Suprapubic skin (tissue), 4 donors: ENCODE results near the gene APAF1. TPM values are rescaled to one million over a fixed set of nuclear protein-coding genes. Genes with fewer than 3 reads are reported as not detected.
"Not testable (repeated sequence)": the region's sequence is repeated elsewhere in the genome, so short reads cannot be mapped to it uniquely, and the experiment has no call there.

ENCODE experiments used
- DNase-seq, 2 donors: peaks; one replicate each; pipeline ENCODE4 v3.0.0-alpha.2; 2019; ENCODE audit warnings: low spot score in 2 of 2
- H3K27ac ChIP-seq: fragments of 200-600 bp; sonication (generic); one replicate; pipeline ENCODE4 v1.5.1; 2019
- H3K27me3 ChIP-seq: fragments of 200-600 bp; sonication (generic); one replicate; pipeline ENCODE4 v1.5.1; 2019
- H3K36me3 ChIP-seq: fragments of 200-600 bp; sonication (generic); one replicate; pipeline ENCODE4 v1.5.1; 2019
- H3K4me1 ChIP-seq: fragments of 200-600 bp; sonication (generic); one replicate; pipeline ENCODE4 v1.5.1; 2019
- H3K4me3 ChIP-seq: fragments of 200-600 bp; sonication (generic); one replicate; pipeline ENCODE4 v1.5.1; 2019; ENCODE audit warnings: mild to moderate bottlenecking
- H3K9me3 ChIP-seq: fragments of 200-600 bp; sonication (generic); one replicate; pipeline ENCODE4 v1.5.1; 2019
- EP300 ChIP-seq: sonication (generic); formaldehyde crosslinking; IDR thresholded peaks from one replicate; pipeline ENCODE4 v1.6.1; 2017; ENCODE audit warnings: antibody characterized with exemption
- POLR2A ChIP-seq, 2 donors: fragments of 450-650 bp; IDR thresholded peaks; one replicate each; pipeline ENCODE4 v1.6.1; 2017; ENCODE audit warnings: antibody characterized with exemption in 2 of 2, mild to moderate bottlenecking in 2 of 2, moderate library complexity in 2 of 2
- POLR2AphosphoS5 ChIP-seq, 3 donors: sonication (generic); formaldehyde crosslinking; IDR thresholded peaks; one replicate each; pipeline ENCODE4 v1.6.1; 2017; ENCODE audit warnings: antibody characterized with exemption in 3 of 3
- WGBS: methylation state at CpG from one replicate; pipeline ENCODE4 v1.1.5; 2018; 5-methylcytosine and 5-hydroxymethylcytosine counted together
- total RNA-seq, 4 donors: library from RNA; depleted of rRNA; stranded (reverse); fragments of >200 nt; gene quantifications; one replicate each; pipeline ENCODE4 v1.1.0, GENCODE V29; 2016
- TF ChIP-seq, protein P1 (sequence below), 2 donors: fragments of 200-600 bp in 1 of 2; fragments of 450-650 bp in 1 of 2; sonication (generic) in 1 of 2; IDR thresholded peaks; one replicate each; pipeline ENCODE4 v1.5.1; 2016 to 2019; ENCODE audit warnings: antibody characterized with exemption in 2 of 2, mild to moderate bottlenecking in 1 of 2, moderate library complexity in 1 of 2

Gene APAF1, protein sequence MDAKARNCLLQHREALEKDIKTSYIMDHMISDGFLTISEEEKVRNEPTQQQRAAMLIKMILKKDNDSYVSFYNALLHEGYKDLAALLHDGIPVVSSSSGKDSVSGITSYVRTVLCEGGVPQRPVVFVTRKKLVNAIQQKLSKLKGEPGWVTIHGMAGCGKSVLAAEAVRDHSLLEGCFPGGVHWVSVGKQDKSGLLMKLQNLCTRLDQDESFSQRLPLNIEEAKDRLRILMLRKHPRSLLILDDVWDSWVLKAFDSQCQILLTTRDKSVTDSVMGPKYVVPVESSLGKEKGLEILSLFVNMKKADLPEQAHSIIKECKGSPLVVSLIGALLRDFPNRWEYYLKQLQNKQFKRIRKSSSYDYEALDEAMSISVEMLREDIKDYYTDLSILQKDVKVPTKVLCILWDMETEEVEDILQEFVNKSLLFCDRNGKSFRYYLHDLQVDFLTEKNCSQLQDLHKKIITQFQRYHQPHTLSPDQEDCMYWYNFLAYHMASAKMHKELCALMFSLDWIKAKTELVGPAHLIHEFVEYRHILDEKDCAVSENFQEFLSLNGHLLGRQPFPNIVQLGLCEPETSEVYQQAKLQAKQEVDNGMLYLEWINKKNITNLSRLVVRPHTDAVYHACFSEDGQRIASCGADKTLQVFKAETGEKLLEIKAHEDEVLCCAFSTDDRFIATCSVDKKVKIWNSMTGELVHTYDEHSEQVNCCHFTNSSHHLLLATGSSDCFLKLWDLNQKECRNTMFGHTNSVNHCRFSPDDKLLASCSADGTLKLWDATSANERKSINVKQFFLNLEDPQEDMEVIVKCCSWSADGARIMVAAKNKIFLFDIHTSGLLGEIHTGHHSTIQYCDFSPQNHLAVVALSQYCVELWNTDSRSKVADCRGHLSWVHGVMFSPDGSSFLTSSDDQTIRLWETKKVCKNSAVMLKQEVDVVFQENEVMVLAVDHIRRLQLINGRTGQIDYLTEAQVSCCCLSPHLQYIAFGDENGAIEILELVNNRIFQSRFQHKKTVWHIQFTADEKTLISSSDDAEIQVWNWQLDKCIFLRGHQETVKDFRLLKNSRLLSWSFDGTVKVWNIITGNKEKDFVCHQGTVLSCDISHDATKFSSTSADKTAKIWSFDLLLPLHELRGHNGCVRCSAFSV (N-terminal part only)
- 10 to 100 TPM in 3 of 4 donors, 1 to 10 TPM in 1; 6.2 to 19.7 (median 11.5) TPM for total RNA-seq

- no peaks in the 10 kb centered on the region for H3K9me3 ChIP-seq
These were observed at the start of gene APAF1, which contains the start of gene IKBIP for GRCh38 chr12:98644712-98645571. Gene APAF1, plus strand, starts transcription at chr12:98645290. Its CDS starts 3,070 bp downstream, at chr12:98648360. Gene IKBIP, minus strand, starts transcription at chr12:98644788. Its CDS starts 87 bp downstream, at chr12:98644701.

GRCh38 chr12:98597313-98597712, 47.8 kb upstream of the APAF1 start:
- not testable (repeated sequence) for H3K4me3 ChIP-seq, H3K27ac ChIP-seq, H3K27me3 ChIP-seq, H3K9me3 ChIP-seq, DNase-seq
- peaks cover 61% of the 10 kb centered on the region for H3K36me3 ChIP-seq
- peaks cover 17% of the 10 kb centered on the region for H3K4me1 ChIP-seq
- WGBS, result 85% methylated on average over 5 of the region's 5 CpGs

More at GRCh38 chr12:98644712-98645571, at the start of gene APAF1, which contains the start of gene IKBIP:
- Histone ChIP-seq H3K27me3 (no peaks in the 10 kb centered on the region), H3K4me1 (peaks cover 27% of the 10 kb centered on the region), H3K36me3 (peaks cover 16% of the 10 kb centered on the region), H3K4me3 (peak within 1 kb of the TSS; percentile 67), H3K27ac (peak within 1 kb of the TSS; percentile 72)
- TF ChIP-seq EP300, result no peak
- TF ChIP-seq, protein P1, sequence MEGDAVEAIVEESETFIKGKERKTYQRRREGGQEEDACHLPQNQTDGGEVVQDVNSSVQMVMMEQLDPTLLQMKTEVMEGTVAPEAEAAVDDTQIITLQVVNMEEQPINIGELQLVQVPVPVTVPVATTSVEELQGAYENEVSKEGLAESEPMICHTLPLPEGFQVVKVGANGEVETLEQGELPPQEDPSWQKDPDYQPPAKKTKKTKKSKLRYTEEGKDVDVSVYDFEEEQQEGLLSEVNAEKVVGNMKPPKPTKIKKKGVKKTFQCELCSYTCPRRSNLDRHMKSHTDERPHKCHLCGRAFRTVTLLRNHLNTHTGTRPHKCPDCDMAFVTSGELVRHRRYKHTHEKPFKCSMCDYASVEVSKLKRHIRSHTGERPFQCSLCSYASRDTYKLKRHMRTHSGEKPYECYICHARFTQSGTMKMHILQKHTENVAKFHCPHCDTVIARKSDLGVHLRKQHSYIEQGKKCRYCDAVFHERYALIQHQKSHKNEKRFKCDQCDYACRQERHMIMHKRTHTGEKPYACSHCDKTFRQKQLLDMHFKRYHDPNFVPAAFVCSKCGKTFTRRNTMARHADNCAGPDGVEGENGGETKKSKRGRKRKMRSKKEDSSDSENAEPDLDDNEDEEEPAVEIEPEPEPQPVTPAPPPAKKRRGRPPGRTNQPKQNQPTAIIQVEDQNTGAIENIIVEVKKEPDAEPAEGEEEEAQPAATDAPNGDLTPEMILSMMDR (IDR thresholded peaks at IDR 0.05), result no peak
- TF ChIP-seq POLR2AphosphoS5 (IDR thresholded peaks at IDR 0.05), result no peak
- peak; percentile 24 to 40 for TF ChIP-seq POLR2A (IDR thresholded peaks at IDR 0.05)
- DNase-seq, result peak; percentile 98
- WGBS, result under 1% methylated on average over 32 of the region's 91 CpGs

GRCh38 chr12:98601924-98602323, 43.2 kb upstream of the APAF1 start:
- Histone ChIP-seq H3K9me3 (no peaks in the 10 kb centered on the region), H3K27me3 (no peaks in the 10 kb centered on the region), H3K27ac (no peak overlapping the region), H3K4me1 (no peaks in the 10 kb centered on the region), H3K36me3 (peaks cover 78% of the 10 kb centered on the region), H3K4me3 (no peak overlapping the region)
- TF ChIP-seq POLR2A (IDR thresholded peaks at IDR 0.05) (no peak), EP300 (no peak), POLR2AphosphoS5 (IDR thresholded peaks at IDR 0.05) (no peak)
- TF ChIP-seq, protein P1 (IDR thresholded peaks at IDR 0.05), result no peak
- WGBS, result 93% methylated on average over 8 of the region's 8 CpGs
- no peak for DNase-seq

DNA sequence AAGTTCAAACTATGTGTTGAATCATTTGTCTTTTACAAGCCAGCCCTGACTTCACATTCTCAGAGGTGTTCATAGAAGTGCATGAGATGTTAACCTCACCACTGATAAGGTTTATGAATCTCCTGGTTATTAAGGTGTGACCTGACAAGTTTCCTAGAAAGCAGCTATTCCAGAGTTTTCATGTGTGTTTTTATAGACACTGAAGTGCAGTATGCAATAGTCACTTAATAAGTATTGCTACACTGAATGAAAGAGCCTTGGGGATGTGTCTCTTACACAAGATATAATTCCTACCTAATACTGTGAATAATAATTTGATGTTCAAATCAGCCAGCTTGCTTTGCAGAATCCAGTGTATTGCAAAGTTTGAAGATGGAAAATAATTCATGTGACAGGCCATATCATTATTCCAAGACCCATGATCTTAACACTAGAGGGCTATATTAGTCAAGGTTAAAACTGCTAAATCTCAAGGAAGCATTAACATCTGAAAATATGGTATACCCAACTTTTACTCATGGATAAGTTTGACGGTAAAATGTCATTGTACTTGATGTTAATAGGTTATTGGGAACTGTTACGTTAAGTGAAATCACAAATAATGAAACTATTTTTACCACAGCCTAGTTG, 38.6 kb upstream of the APAF1 start:
- Histone ChIP-seq H3K27ac (no peak overlapping the region), H3K36me3 (peaks cover 33% of the 10 kb centered on the region), H3K4me3 (no peak overlapping the region), H3K4me1 (no peaks in the 10 kb centered on the region), H3K9me3 (no peaks in the 10 kb centered on the region), H3K27me3 (no peaks in the 10 kb centered on the region)
- WGBS, result 75% methylated on average over 2 of the region's 2 CpGs
- TF ChIP-seq, protein P1 (IDR thresholded peaks at IDR 0.05), result no peak
- TF ChIP-seq POLR2A (IDR thresholded peaks at IDR 0.05) (no peak), EP300 (no peak), POLR2AphosphoS5 (IDR thresholded peaks at IDR 0.05) (no peak)
- DNase-seq, result no peak
